ENCODE results near the gene LAMB3.
A peak's percentile ranks its signal among the peaks of the same experiment; 100 is the strongest.
"Not testable (repeated sequence)": the region's sequence is repeated elsewhere in the genome, so short reads cannot be mapped to it uniquely, and the experiment has no call there.

LAMB3 gene

DNA sequence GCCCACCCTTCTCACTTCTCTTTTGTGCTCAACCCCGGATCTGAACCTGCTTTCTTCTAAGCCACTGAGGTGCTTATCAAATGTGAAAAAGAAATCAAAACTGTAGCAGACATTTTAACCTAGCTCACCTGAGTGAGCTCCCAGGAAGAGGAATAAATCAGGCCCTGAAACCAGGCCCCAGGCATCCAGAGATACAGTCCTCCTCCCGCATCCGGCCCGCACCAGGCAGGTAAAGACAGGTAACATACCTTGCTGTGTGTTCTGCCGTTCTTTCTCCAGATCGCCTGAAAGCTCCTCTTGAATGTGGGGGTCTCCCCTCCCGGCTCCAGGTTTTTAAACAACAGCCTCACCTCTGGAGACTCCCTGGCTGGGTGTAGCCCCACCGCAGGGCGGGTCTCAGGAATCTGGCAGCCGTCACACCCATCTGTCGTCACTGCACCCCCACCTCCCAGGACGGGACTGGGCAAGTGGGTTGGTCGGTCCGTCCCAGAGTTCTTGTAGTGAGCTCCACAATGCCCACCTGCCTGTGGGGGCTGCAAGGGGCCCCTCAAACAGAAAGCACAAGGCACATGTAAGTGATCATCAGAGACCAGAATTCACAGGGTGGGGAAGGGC is at the start of gene LAMB3:
Gene LAMB3 (minus strand): TSS at position 305 of the 615 bp plus-strand sequence. CDS start 1,481 bp downstream, outside the sequence.
- Histone ChIP-seq H3K4me1 (peaks cover 62% of the 10 kb centered on the region), H3K9ac (no peak within 1 kb of the TSS), H3K4me2 (peak within 1 kb of the TSS; percentile 87)

DNA sequence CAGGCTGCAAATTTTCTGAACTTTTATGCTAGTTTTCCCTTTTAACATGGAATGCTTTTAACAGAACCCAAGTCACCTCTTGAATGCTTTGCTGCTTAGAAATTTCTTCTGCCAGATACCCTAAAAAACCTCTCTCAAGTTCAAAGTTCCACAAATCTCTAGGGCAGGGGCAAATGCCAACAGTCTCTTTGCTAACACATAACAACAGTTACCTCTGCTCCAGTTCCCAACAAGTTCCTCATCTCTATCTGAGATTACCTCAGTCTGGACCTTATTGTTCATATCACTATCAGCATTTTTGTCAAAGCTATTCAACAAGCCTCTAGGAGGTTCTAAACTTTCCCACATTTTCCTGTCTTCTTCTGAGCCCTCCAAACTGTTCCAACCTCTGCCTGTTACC is 48.5 kb upstream of the LAMB3 start:
- H3K9me3 ChIP-seq, H3K4me1 ChIP-seq, H3K27me3 ChIP-seq, H3K4me3 ChIP-seq, H3K27ac ChIP-seq, H3K4me2 ChIP-seq, H3K9ac ChIP-seq, H4K20me1 ChIP-seq, H3K36me3 ChIP-seq: not testable (repeated sequence)

More for the DNA sequence above, at the start of gene LAMB3:
- no peak within 1 kb of the TSS for H3K4me3 ChIP-seq
- H3K36me3 ChIP-seq: no peaks in the 10 kb centered on the region
- H3K27me3 ChIP-seq: no peaks in the 10 kb centered on the region
- peak within 1 kb of the TSS; percentile 42; the same call in 1 of the 2 replicates for H3K27ac ChIP-seq
- no peaks in the 10 kb centered on the region for H3K9me3 ChIP-seq
- H4K20me1 ChIP-seq: no peaks in the 10 kb centered on the region
- no peak for TF ChIP-seq Cebpa-rat (IDR thresholded peaks at IDR 0.05)

DNA sequence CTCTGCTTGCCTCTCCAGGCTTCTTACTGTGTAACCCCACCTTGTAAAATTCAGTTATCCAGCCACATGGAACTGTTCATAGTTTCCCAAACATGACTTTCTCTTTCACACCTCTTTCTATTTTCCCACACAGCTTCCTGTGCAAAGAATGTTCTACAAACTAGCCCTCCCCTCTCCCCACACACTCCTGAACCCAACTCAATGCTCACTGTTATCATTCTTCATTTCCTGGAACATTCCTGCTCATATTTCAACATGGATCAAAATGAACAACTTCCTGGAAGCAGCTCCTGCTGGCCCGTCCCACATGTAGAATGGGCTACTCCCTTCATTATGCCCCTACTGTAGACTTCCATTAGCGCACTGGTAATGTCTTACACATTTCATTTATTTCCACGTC is 44.9 kb upstream of the LAMB3 start:
- Histone ChIP-seq H3K9me3 (peaks cover 8% of the 10 kb centered on the region; the same call in 1 of the 2 replicates), H3K27me3 (no peaks in the 10 kb centered on the region), H3K4me2 (no peak overlapping the region), H3K36me3 (no peaks in the 10 kb centered on the region), H4K20me1 (no peaks in the 10 kb centered on the region), H3K4me3 (no peak overlapping the region), H3K9ac (no peak overlapping the region), H3K27ac (no peak overlapping the region), H3K4me1 (peaks cover 16% of the 10 kb centered on the region)
- TF ChIP-seq Cebpa-rat (IDR thresholded peaks at IDR 0.05): no peak

DNA sequence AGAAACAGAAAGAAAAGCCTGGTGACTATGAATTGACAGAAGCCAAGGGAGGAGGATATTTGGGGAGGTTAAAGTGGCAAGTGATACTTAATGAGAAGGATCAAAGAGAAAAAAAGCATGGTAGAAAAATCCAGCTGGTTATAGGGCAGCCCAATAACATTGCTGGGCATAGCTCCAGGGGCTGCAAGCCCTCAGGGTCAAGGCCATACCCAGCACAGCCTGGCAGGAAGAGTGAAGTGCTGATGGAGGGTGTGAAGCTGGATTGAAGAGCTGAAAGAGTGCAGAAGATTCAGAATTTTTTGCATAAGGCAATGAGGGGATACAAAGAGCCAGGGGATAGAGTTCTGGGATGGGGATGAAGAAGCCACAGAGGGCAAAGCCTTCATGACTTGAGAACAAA is 44.4 kb upstream of the LAMB3 start:
- peaks cover 8% of the 10 kb centered on the region; the same call in 1 of the 2 replicates for H3K9me3 ChIP-seq
- TF ChIP-seq Cebpa-rat (IDR thresholded peaks at IDR 0.05): no peak
- no peaks in the 10 kb centered on the region for H4K20me1 ChIP-seq
- no peak overlapping the region for H3K9ac ChIP-seq
- H3K27ac ChIP-seq: no peak overlapping the region
- no peak overlapping the region for H3K4me2 ChIP-seq
- H3K4me3 ChIP-seq: no peak overlapping the region
- H3K4me1 ChIP-seq: peaks cover 20% of the 10 kb centered on the region
- H3K36me3 ChIP-seq: no peaks in the 10 kb centered on the region
- H3K27me3 ChIP-seq: no peaks in the 10 kb centered on the region

DNA sequence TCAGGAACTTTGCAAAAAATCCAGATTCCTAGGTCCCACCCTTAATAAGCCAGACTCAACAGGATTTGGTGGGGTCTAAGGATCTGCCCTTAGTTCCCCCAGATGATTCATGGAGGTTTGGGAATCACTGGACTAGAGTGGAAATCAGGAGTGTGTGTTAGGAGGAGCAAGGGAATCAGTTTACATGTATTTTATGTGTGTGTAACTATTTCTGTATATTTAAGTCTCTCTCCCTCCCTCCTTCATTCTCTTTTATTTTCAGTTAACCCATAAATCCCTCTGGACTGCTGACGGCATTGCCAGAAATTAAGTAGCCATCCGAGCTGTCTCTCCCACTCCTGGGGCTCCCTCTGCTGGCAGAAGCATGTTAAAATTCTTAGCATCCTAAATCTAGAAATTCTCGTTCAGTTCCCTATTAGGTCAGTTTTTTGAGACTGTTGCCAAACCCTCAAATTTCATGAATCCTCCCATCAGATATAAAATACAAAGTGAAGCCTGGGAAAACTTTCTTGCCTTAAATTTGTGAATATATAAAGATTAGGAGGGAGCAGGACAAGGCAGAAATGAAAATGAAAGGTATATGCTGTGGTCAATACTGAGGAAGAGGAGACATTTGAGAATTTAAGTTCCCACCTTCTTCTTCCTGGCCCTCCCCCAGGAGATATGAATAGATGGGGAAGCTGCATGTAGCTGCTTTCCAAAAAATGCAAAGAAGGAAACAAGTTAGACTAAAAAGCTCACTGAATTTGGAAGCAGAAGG is 40.7 kb upstream of the LAMB3 start:
- H3K4me3 ChIP-seq: no peak overlapping the region
- H3K9me3 ChIP-seq: no peaks in the 10 kb centered on the region
- no peaks in the 10 kb centered on the region for H3K27me3 ChIP-seq
- H3K4me1 ChIP-seq: peaks cover 43% of the 10 kb centered on the region
- no peak for TF ChIP-seq Cebpa-rat (IDR thresholded peaks at IDR 0.05)
- peak overlapping the region; percentile 81 for H3K4me2 ChIP-seq
- H4K20me1 ChIP-seq: no peaks in the 10 kb centered on the region
- H3K27ac ChIP-seq: peak overlapping the region; percentile 68
- no peak overlapping the region; the same call in 1 of the 2 replicates for H3K9ac ChIP-seq
- H3K36me3 ChIP-seq: no peaks in the 10 kb centered on the region

DNA sequence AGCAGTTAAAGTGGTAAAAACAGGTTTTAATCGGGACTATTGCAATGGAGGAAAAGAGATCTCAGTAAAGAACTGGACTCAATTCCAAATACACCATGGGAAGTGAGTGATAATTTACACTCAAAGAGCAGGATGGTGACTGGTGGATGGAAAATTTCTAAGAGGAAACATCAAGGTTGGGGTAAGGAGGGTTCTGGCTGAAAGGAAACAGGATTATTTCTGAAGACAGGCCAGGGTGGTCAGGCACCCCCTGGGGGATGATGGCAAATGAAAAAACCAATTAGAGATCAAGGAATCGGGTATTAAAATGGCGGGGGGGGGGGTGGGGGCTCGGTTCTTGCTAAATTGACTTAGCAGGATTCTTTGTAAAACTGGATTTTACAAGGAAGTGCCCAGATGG is 40.1 kb upstream of the LAMB3 start:
- Histone ChIP-seq H4K20me1 (no peaks in the 10 kb centered on the region), H3K4me2 (peak overlapping the region; percentile 81), H3K27me3 (no peaks in the 10 kb centered on the region), H3K36me3 (no peaks in the 10 kb centered on the region), H3K9me3 (no peaks in the 10 kb centered on the region), H3K9ac (no peak overlapping the region), H3K4me1 (peaks cover 49% of the 10 kb centered on the region), H3K4me3 (no peak overlapping the region), H3K27ac (peak overlapping the region; percentile 68; the same call in 1 of the 2 replicates)
- no peak for TF ChIP-seq Cebpa-rat (IDR thresholded peaks at IDR 0.05)

DNA sequence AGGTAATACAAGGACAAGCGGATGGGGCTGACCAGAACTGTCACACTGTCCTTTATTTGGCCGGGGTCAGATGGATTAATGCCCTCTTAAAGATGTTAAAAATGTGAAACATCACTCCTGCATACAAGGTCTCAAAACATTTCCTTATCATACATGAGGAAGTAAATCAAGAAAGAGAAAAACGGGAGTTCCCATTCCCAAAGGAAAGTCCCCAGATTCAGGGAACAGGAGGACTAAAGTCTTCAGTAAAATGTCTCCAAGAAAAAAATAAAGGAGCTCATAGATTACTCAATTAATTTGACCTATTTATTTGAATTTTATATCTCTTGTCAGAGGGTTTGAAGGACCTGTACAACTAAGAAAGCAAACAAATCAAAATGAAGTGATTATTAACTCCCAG is 39.0 kb upstream of the LAMB3 start:
- Histone ChIP-seq H3K27me3 (no peaks in the 10 kb centered on the region), H3K36me3 (no peaks in the 10 kb centered on the region), H3K4me2 (no peak overlapping the region), H3K9ac (no peak overlapping the region), H3K27ac (no peak overlapping the region), H4K20me1 (no peaks in the 10 kb centered on the region), H3K4me1 (peaks cover 59% of the 10 kb centered on the region), H3K4me3 (no peak overlapping the region), H3K9me3 (no peaks in the 10 kb centered on the region)
- TF ChIP-seq Cebpa-rat (IDR thresholded peaks at IDR 0.05): no peak

DNA sequence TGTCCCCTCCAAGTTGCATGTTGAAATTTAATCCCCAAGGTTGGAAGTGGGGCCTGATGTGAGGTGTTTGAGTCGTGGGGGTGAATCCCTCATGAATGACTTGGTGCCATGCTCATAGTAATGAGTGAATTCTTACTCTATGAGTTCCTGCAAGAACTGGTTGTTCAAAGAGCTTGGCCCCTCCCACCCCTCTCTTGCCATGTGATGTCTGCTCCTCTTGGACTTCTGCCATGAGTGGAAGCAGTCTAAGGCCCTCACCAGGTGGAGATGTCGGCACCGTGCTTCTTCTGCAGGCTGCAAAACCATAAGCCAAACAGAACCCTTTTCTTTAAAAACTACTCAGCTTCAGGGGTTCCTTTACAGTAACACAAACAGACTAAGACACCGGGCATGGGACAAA is 37.3 kb upstream of the LAMB3 start:
- no peak for TF ChIP-seq Cebpa-rat (IDR thresholded peaks at IDR 0.05)
- peaks cover 77% of the 10 kb centered on the region for H3K4me1 ChIP-seq
- H3K27ac ChIP-seq: no peak overlapping the region
- no peaks in the 10 kb centered on the region for H3K36me3 ChIP-seq
- H3K27me3 ChIP-seq: no peaks in the 10 kb centered on the region
- no peaks in the 10 kb centered on the region for H3K9me3 ChIP-seq
- no peaks in the 10 kb centered on the region for H4K20me1 ChIP-seq
- H3K9ac ChIP-seq: no peak overlapping the region
- peak overlapping the region; percentile 90 for H3K4me2 ChIP-seq
- no peak overlapping the region for H3K4me3 ChIP-seq

DNA sequence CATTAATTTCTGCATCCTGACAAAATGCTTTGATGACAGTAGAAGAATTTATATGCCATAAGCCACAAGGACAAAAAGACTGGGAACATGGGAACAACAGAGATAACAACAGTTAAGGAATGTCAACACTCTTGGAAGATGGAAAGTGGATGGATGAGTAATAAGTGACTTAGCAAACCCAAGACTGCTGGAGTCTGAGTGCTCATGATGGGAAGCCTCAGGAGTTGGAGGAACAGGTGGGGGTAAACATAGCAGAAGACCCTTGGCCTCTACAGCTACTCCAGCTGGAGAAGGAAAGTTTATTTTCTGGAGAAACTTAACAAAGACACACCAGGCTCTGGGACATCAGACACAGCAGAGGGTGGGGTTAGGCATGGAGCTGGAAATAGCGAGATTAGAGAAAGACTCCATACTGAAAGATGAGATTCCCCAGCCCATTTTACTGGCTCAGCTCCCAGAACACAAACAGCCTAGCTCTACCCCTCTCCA is 36.6 kb upstream of the LAMB3 start:
- Histone ChIP-seq H3K27me3 (no peaks in the 10 kb centered on the region), H4K20me1 (no peaks in the 10 kb centered on the region), H3K9me3 (no peaks in the 10 kb centered on the region), H3K4me3 (no peak overlapping the region), H3K36me3 (no peaks in the 10 kb centered on the region), H3K27ac (no peak overlapping the region), H3K4me2 (peak overlapping the region; percentile 90; the same call in 1 of the 2 replicates), H3K9ac (no peak overlapping the region), H3K4me1 (peaks cover 78% of the 10 kb centered on the region)
- TF ChIP-seq Cebpa-rat (IDR thresholded peaks at IDR 0.05): no peak

DNA sequence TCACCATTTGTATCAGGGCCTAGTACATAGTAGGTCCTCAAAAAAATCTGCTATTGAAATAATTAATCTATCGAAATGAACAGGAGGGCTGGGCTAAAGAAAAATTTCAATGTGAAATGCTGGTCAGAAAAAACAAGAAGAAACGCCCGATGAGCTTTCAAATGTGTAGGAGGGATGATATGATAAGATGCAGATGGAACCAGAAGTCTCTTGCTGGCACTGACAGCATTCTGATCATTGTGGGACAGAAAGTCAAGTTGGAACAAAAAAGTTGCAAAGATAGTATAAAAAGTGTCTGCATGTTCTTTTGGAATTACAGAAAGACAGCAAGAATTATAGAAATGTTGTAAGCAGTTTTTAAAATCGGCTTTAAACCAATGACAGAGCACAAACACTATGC is 34.1 kb upstream of the LAMB3 start:
- no peak overlapping the region; the same call in 1 of the 2 replicates for H3K9ac ChIP-seq

More for the DNA sequence above, 34.1 kb upstream of the LAMB3 start:
- Histone ChIP-seq H3K27me3 (no peaks in the 10 kb centered on the region), H3K4me1 (peaks cover 57% of the 10 kb centered on the region), H3K4me2 (peak overlapping the region; percentile 90), H3K4me3 (0 out of 2 replicates have a peak overlapping the region, but pooled peaks have one; percentile 38), H4K20me1 (no peaks in the 10 kb centered on the region), H3K9me3 (no peaks in the 10 kb centered on the region), H3K27ac (no peak overlapping the region), H3K36me3 (no peaks in the 10 kb centered on the region)
- TF ChIP-seq Cebpa-rat (IDR thresholded peaks at IDR 0.05): no peak

All from BLaER1 (cell line).